HG03139 (cell line): Measurements from ENCODE around the gene RNF208.
A peak's percentile ranks its signal among the peaks of the same experiment; 100 is the strongest.

Experiments used
- ATAC-seq: cut with Tn5 transposase; IDR thresholded peaks from one replicate; pipeline ENCODE4 v1.9.1; 2021; ENCODE audit not compliant: unreplicated experiment

Gene RNF208

DNA sequence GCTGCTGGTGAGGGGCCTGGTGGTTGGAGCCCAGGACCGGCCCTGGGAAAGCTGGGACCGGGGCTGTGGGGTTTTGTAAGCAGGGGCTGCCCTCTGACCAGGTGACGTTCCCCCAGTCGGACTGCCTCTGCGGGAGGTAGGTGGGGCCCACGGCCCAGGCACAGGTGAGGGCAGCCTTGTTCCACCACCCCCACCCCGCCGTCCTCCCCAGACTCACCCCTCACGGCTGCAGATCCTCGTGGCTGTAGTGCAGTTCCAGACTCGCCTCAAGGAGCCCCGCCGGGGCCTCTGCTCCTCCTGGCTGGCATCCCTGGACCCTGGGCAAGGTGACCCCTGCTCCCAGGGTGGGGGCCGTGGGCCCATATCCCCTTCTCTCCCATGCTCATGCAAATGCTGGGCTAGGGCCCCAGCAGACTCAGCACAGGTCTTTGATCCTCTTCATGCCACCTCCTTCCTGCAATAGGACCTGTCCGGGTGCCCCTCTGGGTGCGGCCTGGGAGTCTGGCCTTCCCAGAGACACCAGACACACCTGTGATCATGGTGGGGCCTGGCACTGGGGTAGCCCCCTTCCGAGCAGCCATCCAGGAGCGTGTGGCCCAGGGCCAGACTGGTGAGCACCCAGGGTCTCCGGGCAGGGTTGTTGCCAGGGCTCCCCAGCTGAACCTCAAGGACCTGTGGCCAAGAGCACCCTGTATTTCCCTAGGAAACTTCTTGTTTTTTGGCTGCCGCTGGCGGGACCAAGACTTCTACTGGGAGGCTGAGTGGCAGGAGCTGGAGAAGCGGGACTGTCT is 6.6 kb downstream of the RNF208 start:
- no peak for ATAC-seq

DNA sequence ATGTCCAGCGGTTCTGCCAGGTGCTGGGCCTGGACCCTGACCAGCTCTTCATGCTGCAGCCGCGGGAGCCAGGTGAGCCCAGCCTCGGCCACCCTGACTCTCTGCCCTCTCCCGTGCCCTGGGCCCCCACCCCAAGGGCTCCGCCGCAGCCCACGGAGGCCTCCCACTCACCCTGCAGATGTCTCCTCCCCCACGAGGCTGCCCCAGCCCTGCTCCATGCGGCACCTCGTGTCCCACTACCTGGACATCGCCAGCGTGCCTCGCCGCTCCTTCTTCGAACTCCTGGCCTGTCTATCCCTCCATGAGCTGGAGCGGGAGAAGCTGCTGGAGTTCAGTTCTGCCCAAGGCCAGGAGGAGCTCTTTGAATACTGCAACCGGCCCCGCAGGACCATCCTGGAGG is 7.4 kb downstream of the RNF208 start:
- ATAC-seq: no peak

DNA sequence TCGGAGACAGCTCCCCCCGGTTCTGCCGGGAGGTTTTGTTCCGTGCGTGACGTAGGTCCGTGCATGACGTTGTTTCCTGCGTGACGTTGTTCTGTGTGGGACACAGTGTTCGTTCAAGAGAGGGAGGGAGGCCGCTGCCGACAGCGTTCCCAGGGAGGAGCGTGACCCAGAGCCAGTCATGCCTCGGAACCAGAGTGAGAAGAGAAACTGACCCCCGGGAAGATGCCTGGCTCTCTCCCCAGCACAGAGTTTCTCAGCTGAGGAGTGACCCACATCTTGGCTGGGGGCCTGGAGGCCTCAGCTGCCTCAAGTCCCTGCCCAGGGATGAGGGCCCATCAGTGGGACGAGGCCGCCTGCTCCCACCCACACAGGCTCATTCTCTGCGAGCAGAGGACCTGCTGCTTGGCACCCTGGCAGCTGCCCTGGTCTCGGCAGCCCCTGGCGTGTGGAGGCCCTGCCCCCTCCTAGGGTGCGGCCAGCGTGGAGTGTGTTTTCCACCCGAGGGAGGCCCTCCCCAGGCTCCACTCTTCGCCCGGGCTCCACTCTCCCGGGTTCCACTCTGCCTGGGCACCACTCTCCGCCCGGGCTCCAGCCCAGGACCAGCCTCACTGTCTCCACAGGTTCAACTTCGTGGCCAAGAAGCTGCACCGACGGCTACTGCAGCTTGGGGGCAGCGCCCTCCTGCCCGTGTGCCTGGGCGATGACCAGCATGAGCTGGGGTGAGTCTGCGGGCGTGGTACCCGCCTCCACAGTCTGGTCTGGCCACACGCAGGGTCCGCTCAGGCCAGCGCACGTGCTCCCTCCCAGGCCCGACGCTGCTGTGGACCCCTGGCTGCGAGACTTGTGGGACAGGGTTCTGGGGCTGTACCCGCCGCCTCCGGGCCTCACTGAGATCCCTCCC is 8.6 kb downstream of the RNF208 start:
- no peak for ATAC-seq

DNA sequence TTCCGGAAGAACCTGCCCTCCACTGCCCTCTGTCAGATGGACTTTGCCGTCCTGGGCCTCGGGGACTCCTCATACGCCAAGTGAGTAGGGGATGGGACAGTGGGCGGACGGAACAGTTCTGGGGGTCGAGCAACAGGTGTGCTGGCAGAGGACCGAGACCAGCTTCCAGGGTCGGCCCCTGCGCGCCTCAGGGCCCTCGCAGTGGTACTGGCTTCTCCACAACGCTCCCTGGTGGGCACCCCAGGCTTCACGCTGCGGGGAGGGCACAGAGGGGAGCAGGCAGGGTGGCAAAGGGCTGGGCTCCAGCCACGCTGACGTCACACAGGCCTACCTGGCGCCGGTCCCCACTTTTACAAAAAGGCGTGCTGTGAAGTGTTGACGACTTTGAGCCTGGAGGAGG is 9.5 kb downstream of the RNF208 start:
- ATAC-seq: no peak

DNA sequence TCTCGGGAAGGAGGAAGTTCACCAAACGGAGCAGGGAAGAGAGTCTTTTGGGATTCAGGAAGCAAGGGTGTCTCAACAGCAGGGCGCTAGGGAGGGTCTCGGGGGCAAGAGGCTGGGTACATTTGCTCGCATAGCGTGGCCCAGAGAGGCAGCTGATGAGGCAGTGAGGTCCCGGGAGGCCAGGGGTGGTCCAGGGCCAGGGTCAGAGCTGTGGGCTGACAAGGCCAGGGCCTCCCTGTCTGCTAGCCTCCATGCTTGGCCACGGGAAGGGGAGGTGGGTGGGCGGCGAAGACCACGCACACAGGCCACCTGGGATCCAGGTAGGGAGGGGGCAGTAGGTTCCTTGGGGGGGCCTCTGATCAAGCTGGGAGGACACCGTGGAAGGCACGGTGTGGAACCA is 10.5 kb downstream of the RNF208 start:
- ATAC-seq: no peak

DNA sequence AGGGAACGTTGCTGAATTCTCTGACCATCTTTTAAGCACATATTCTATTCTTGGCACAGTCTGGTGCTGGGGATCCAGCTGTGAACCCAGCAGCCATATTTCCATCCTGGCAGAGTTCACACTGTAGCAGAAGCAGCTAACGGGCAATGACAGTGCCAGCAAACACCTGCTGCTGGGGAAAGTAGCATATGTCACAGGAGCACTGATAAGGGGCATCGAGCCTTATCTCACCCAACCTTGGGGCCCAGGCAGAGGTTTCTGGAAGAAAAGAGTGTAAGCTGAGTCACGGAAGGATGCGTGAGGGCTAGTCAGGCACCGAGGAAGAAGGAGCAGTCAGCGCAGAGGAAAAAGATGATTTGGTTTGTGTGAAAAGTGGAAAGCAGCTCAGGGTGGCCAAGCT is 15.4 kb downstream of the RNF208 start:
- ATAC-seq: no peak

DNA sequence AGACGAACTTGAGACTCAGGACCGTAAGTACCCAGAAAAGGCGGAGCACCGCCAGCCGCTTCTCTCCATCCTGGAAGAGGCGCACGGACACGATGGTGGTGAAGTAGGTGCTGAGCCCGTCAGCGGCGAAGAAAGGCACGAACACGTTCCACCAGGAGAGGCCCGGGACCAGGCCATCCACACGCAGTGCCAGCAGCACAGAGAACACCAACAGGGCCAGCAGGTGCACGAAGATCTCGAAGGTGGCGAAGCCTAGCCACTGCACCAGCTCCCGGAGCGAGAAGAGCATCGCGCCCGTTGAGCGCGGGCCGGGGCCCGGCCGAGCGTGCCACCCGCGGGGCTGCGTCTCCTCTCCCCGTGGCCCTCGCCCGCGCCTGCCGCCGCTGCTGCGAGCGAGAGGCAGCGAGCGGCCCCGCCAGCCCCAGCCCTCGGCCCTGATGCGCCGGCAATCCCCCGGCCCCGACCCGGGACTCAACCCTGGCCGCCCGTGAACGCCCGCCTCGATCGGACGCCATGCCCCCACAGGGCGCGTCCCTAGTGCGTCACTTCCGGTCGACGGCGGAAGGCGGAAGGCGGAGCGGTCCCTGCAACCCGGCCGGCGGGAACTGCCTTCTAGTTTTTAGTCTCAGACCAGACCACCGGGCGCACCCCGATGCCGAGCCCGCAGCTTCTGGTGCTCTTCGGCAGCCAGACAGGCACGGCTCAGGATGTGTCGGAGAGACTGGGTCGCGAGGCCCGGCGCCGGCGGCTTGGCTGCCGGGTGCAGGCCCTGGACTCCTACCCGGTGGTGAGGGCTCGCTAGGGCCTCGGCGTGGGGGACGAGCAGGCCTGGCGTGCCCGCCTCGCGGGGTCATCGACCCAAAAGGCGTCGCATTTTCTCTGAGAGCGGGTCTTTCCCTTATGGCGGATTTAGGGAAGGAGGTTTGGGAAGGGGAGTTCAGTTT is 16.6 kb downstream of the RNF208 start, which contains the start of the genes NDOR1 and TMEM203:
Gene NDOR1 (plus strand): TSS at position 575 of the 944 bp plus-strand sequence. CDS start 78 bp downstream, at position 653.
Gene TMEM203 (minus strand): TSS at position 523 of the 944 bp plus-strand sequence. CDS start 234 bp downstream, at position 289.
- no peak for ATAC-seq

DNA sequence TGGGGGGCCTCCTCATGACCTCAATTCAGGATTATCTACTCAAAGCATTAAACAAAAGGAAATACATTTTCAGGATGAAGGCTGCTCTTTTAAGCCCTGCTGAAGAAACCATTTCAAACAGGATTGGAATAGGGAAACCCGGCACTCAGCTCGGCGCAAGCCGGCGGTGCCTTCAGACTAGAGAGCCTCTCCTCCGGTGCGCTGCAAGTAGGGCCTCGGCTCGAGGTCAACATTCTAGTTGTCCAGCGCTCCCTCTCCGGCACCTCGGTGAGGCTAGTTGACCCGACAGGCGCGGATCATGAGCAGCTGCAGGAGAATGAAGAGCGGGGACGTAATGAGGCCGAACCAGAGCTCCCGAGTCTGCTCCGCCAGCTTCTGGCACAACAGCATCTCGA is 17.3 kb downstream of the RNF208 start:
- ATAC-seq: no peak

DNA sequence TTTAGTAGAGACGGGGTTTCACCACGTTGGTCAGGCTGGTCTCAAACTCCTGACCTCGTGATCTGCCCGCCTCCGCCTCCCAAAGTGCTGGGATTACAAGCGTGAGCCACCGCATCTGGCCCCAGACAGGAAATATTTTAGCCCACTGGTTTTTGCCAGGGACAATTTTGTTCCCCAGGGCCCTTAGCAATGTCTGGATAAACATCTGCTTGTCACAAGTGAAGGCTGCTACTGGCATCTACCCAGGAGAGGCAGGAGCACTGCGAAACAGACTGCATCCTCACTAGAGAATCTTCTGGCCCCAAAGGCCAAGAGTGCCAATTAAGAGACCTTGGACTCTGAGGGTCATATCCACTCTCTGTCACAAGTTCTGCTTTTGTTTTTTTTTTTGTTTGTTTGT is 19.1 kb downstream of the RNF208 start:
- ATAC-seq: no peak

DNA sequence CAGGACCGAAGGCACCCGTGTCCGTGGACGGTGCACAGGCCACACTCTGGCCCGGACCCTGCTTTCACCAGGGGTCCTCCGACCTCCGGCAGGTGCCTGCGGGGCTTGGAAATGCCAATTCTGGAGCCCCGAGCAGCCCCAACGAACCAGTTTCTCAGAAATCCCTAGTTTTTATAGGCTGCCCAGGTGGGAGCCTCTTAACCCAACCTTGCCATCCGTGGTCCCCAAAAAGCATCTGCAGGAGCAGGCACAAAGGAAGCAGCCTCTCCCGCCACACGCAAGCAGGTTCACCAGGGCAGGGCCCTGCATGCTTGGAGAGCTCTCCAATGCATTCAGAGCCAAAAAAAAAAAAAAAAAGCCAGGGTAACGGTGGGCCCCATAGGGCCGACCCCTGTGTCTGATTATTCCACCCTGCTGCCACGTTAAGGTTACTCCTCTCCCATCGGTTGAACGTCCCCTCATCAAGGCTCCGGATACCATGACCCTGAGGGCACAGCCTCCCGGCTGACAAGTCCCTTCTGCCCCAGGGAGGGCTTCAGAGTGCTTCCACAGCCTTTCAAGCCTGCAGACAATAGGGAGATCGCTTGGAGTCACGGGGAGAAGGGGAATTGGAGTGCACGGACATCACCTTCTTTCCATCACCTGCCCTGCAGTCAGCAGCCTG is 20.7 kb downstream of the RNF208 start:
- ATAC-seq: no peak

DNA sequence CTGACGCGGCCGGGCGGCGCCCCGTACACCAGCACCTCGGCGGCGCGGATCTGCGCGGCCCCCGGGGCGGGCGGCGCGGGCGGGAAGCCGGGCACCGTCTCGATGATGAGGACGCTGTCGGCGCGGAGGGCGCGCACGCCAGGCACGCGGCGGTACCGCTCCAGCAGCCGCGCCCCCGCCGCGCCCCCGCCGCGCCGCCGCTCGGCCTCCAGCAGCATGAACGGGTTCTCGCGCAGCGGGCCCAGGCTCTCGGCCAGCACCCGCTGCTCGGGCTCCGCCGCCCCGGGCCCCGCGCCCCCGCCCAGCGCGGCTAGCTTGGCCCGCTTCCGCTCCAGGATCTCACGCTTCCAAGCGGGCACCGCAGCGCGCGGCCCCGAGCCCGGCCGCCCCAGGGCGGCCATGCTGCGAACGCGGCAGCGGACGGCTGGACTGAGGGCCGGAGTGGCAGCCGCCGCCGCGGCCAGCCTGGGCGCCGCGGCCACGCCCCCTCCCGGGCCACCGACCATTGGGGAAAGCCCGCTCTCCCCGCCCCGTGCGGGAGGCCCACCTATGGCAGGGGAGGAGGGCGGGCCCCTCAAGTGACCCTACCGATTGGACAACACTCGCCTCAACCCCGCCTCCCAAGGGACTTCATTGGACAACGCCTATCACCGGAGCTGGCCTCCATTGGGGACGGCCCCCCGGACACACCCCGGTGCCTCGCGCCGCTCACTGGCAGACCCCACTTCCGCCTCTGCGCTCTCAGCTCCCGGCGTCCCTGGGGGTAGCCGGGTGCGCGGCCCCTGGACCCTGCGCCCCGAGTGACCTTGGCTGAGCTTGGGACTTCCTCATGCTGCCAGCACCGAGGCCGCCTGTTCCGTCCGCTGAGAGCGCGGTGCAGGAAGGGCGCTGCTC is 21.5 kb downstream of the RNF208 start, which contains the start of gene TPRN:
Gene TPRN (minus strand): TSS at position 431 of the 894 bp plus-strand sequence. CDS start 30 bp downstream, at position 401.
- peak; percentile 85 for ATAC-seq

DNA sequence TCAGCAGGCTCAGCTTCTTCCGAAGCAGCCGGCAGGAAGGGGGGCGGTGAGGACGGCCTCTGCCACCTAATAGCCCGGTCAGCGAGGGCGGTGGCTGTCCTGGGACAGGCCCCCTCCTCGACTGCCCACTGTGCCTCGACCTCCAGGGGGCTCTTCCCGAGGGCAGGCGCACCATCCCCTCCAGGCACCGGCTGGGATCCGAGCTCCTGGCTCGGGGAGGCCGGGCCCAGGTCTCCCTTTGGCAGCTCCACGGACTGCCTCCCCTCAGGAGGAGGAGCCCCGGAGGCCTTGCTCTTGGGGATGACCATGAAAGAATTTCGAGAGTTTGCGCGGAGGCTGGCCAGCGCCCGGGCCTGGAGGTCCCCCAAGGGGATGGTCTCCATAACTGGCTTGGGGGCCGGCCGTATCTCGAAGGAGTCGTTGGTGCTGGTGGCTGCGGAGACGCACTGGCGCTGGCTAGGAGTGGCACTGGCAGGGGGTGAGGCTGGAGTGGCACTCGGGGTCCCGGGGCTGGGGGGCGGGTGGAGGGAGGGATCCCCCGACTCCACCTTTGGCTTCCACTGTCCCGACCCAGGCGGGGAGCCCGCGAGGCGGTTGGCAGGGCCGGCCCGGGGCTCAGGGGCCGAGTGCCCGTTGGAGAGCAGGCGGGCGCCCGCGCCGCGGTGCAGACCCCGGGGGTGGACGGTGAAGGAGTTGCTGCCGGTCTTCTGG is 22.5 kb downstream of the RNF208 start:
- no peak for ATAC-seq

DNA sequence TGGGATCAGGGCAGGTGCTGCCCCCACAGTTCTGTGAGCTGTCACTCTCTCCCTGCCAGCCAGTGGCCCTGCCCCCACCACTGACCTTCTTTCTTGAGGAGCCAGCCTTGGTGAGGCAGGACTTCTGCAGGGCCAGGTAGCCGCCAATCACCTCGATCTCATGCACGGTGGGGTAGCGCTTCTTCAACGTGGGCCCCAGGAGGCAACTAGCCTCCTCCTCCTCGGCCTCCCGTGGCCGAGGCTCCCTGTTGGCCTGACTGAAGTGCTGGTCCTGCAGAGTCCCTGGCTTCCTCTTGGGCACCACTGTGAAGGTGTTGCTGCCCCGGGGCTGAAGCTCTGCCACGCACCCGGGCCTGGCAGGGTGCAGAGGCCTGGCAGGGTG is 23.1 kb downstream of the RNF208 start:
- ATAC-seq: no peak

DNA sequence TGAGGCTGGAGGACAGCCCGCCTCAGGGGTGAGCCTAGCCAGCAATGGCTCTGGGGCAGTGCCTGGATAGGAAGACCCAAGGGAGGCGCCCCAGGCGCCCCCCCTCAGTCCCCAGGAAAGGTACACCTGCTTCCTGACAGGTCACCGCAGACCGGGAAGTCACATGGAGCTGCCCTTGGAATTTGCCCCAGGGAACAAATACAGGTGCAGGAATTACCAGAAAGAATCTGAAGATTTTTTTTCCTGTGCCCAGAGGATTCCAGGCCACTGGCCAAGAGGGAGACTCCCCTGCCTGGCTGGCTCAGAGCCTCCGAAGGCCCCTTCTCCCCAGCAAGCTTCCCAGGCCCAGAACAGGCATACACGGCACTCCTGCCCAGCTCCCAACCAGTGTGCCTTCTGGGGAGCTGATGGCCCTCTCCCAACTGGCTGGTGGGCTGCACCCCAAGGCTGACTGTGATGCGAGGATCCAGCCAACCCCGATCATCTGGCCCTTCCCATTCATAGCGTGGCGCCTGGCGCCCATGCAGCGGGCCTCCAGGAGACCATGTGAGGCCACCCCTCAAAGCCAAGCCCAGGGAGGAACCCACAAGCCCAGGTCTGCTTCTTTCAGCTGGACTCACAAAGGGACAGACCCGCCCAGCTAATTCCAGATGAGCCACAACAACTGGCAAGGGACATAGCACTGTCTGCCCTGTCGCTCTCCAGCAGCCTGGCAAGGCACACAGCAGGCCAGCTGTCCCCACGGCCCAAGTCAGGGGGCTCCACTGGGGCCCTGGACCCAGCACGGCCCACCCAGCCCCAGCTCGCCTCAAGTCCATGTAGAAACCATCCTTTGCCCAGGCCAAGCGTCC is 23.8 kb downstream of the RNF208 start:
- no peak for ATAC-seq

DNA sequence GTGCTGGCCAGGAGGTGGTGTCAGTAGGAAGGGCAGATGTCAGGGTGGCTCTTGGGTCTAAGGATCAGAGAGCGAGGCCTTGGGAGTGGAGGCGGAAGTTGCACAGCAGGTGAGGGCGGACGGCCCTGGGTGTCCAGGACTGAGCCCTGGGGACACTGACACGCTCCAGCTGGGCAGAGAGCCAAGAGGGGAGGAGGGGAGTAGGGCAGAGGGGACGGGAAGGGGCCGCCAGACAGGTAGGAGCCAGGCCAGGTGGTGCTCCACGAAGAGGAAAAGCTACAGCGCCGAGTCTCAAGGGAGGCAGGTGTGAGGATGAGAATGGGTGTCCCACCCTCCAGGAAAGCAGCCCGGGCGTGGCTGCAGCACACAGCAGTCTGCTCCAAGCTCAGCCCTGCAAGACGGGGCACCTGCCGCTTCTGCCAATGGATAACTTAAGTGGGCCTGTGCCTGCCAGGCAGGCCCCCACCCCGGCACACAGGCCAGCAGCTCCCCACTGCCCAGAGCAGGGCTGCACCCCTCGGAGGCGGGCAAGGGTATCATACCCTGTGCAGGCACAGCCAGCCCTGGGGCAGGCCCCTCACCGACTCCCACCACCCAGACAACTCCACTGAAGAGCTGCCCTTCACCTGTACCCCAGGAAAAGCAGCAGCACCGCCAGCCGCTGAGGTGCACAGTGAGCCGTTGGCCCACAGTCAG is 26.4 kb downstream of the RNF208 start:
- ATAC-seq: no peak

DNA sequence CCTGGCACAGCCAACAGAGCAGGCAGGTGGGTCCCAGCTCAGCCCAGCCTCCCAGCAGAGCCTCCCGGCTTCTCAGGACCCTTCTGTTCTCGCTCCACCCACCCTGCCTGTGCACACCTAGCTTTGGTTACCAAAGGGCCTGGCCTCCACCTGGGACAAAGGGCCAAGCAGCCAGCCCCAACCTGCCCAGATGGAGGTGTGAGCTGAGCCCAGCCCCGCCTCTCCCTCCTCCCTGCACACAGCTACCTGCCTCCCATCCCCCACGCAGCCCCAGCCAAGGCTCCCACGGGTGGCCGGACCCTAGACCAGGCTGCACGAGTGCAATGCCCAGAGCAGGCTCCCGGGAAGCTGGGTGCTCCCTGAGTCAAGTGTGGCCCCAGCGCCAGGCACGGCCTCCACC is 27.1 kb downstream of the RNF208 start:
- ATAC-seq: no peak

DNA sequence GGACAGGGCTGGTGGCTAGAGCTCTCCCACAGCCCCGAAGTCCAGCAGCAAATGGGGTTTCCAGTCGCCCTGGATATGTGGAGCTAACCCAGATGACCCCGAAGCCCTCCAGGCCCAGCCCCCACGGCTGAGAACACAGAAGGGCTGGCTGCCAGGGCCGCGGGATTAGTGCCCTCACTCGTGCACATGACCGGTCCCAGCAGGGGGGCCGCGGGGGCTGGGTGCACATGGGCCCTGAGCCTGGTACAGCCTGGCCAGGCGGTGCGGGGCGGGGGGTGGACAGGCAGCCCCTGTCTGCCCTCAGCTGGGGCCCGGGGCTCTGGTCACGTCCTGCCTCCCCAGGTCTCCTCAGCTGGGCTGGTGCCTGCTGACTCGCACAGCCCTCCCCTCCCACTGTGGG is 27.7 kb downstream of the RNF208 start:
- no peak for ATAC-seq
